ENCODE results near the gene MCFD2. TPM values are rescaled to one million over a fixed set of nuclear protein-coding genes. Genes with fewer than 3 reads are reported as not detected.

Gene MCFD2
- polyA plus RNA-seq, 1 donor: 102 TPM

DNA sequence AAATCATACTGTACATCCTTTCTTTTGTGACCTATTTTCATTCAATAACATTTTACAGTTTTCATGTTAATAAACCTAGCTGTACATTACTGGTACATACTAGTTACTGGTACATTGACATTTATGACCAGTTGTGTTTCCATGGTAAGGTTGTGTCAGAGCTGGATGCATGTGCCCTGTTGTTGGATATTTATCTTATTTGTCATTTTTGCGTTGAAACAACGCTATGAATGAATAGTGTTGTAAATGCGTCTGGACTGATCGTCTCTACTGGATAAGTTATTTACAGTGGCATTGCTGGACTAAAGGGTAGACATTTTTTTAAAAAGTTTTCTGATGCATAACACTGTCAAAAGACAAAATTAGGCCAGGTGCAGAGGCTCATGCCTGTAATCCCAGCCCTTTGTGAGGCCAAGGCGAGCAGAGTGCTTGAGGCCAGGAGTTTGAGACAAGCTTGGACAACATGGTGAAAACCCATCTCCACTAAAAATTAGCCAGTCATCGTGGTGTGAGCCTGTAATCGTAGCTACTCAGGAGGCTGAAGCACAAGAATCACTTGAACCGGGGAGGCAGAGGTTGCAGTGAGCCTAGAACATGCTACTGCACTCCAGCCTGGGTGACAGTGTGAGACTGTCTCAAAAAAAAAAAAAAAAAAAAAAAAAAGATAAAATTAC lies 40.2 kb downstream of the MCFD2 start:
- no peak for DNase-seq

DNA sequence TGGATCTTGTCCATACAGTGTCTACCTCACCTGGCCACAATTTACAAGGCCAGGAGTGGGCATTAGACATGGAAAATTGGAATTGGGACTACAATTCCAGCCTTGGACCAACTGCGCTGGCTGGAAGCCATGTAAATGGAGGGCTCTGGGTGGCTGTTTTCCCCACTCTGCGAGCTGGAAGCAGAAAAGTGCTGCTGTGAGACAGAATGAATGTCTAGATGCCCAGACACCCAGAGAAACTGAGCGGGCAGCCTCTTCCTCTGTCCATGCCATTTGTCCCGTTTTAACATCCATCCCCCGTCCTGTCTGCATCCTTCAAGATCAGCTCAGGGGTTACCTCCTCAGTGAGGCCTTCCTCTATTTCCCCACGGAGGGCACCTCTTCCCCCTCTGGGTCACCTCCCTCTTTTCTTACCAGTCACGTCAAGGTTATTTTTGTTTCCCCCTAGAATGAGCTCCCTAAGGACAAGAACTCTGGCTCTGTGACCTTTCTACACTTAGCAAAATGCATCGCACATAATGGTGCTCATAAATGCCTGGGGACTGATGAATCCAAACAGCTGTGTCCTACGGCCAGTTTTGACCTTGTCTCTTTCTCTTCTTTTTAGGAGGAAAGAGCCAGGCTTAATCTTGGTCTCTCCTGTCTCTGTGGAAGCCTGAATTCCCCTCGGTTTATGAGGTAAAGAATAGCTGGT lies 41.2 kb downstream of the MCFD2 start:
- DNase-seq: no peak

- no peak for DNase-seq
Measured at GRCh38 chr2:46873604-46874068, 42.0 kb downstream of the MCFD2 start.

- no peak for DNase-seq
Measured at GRCh38 chr2:46872902-46873603, 42.6 kb downstream of the MCFD2 start.

DNA sequence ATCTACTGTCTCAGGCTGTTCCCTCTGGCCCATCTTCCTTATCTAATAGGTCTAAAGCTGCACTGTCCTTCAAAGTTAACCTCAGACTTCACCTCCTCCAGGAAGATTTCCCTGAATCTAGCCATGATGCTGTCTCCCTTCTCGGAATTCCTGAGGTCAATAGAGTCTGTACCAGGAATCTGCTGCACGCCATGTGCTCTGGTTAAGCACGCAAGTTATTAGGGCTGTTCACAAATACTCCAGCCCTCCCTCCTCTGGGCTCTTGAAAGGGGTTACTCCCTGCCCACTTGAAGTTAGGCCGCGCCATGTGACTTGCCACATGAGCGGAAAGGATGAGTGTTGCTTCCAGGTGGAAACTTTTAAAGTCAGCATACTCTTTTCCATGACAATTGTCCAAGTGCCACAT lies 43.6 kb downstream of the MCFD2 start:
- DNase-seq: no peak

DNA sequence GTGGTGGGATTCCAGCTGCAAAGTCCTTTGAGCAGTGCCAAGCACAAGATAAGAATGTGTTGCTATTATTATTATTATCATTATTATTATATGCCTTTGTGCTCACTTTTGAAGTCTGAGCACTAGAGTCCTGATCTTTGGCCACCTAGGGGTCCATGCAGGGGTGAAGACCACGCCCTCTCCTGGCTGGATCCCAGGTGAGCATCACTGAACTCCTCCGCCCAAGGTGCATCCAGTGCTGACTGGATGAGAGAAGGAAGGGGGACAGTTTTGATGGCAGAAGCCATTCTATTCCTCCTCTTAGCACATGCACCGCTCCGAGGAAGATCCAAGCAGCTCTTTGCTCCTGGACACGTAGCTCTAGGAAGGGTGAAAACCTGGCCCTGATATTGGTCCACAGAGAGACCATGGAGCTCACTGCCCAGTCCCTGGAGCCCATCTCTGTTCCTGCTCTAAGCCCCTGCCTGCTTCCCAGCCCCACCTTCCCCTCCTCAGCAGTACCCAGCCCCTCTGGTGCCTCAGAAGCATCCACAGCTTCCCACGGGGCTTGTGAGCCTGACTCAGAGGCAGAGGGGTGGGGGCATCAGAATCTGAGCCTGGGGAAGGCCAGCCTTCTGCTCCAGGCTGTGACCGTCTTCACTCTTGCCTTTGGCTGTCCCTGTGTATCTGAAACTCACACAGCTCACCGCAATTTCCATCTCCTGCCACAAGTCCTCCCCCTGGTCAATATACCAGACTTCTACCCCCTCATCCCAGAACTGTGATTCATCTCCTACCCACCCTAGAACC lies 45.4 kb downstream of the MCFD2 start:
- DNase-seq: no peak

- no peak for DNase-seq
Measured at GRCh38 chr2:46869621-46870020, 46.0 kb downstream of the MCFD2 start.

- no peak for DNase-seq
Measured at GRCh38 chr2:46866770-46867246, 48.8 kb downstream of the MCFD2 start.

GRCh38 chr2:46865181-46865970 lies 50.2 kb downstream of the MCFD2 start:
- DNase-seq: no peak

DNA sequence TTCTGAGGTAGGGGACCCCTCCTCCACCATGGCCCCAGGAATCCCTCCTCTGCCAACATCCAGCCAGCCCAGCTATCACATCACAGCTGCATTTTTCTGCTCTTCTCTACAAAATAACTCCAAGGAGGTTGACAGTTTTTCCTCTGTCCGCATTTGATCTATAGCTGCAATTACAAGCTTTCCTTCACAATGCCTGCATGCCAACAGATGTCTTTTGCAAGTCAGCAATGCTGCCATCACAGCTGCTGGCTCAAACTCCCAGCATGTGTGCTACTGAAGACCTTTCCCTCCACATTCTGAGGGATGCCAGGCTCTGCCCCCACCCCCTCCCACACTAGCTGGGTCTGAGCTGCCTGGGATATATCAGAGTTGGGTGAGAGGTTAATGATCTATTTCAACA lies 51.7 kb downstream of the MCFD2 start:
- no peak for DNase-seq

DNA sequence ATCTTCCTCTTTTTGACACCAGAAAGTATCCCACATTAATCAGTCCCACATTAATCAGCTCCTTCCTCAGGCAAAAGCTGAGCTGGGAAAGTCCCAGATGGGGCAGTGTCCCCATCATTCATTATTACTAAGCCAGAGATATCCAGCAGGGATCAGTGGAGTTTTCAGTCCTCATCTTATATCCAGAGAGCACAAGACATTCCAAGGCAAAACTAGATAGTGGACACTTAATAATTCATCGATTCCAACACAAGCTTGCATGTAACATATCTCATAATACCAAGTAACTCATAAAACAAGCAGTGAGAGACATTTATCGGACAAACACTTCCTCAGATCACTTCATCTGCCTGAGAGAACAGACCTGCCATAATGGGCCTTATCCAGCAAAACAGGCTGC lies 53.1 kb downstream of the MCFD2 start:
- DNase-seq: no peak

- DNase-seq: no peak
Measured at GRCh38 chr2:46861916-46862315, 53.7 kb downstream of the MCFD2 start.

DNA sequence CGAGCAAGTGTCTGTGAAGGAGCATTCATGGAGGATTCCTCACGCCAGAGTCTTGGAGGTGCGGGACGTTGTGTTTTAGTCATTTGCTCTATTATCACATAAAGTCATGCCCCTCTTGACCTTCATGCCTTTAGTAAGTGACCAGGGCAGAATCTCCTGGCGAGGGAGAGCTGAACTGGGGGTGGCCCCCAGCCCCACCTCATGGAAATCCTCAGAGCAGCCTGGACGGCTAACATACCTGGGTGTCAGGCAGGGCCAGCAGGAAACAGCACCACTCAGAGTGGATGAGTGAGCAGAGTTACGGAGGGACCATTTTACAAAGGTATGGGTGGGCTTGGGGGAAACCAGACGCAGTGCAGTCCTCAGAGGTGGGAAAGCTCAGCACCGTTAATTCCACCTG lies 56.1 kb downstream of the MCFD2 start:
- no peak for DNase-seq

GRCh38 chr2:46858702-46859090 lies 56.9 kb downstream of the MCFD2 start:
- DNase-seq: no peak

GRCh38 chr2:46857871-46858701 lies 57.5 kb downstream of the MCFD2 start:
- DNase-seq: no peak

DNA sequence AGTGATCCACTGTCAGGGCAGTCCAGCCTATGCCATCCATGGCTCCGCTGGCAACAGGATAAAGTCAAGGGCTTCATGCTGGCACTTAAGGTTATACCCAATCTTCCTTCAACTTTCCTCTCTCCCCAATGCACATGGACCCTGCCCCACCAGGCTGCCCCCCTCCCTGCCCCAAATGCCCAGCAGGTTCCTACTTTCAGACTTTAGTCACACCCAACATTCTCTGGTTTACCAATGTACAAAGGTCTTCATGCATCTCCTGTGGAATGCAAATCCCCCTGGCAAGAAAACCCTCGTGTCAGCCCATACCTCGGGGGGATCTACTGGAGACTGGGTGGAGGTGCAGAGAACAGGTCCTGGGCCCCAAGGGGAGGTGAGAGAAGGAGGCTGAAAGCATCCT lies 59.3 kb downstream of the MCFD2 start:
- no peak for DNase-seq

GRCh38 chr2:46855805-46856204 lies 59.8 kb downstream of the MCFD2 start:
- no peak for DNase-seq

DNA sequence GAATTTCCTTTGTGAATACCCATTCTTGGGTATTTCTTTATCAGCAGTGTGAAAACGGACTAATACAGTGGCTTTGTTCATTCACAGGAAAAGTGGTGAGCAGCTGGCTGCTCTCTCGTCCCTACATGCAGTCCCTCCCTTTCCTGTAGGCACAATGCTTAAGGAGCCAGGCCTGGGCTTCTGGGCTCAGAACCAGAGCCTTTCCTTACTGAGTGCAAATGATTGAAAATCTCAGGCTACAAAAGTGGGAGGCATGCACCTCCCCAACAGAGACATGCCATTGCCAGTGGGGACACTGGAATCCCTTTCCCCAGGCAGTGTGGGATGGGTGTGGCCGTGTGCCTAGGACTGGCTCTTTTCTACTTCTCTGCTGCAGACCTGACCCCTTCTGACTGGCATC lies 61.3 kb downstream of the MCFD2 start:
- no peak for DNase-seq

DNA sequence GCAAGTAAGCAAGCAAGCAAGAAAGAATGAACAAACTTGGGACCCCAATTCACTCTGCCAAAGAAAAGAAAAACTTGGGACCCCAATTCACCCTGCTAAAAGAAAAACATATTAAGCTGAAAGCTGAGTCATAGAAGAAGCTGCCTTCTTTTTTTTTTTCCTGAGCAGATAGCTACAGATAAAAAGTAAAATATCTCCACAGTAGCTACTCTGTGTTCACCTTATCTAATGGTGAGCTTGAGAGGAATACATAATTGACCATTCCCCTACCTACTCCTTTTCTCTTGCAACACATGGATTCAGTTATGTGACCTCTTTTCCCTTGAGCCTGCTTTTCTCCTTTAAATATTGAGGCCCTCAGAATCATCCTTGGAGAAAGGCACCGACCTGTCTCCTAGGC lies 63.0 kb downstream of the MCFD2 start:
- no peak for DNase-seq

- no peak for DNase-seq
Measured at GRCh38 chr2:46852124-46852523, 63.5 kb downstream of the MCFD2 start.
